ENCODE results near the gene ZNF185.

Gene ZNF185

GRCh38 chrX:152929898-152930297, 32.0 kb downstream of the ZNF185 start:
- H2BK15ac ChIP-seq (replicated peaks; ENCODE audit: low read depth) = no peak overlapping the region
- no peak overlapping the region for H3K18ac ChIP-seq (ENCODE audit: low read length)
- no peak overlapping the region for H3K9ac ChIP-seq (ENCODE audit: low read length)
- H4K5ac ChIP-seq (ENCODE audit: low read length) = no peak overlapping the region
- H3K79me1 ChIP-seq (ENCODE audit: low read length) = no peaks in the 10 kb centered on the region
- H3K27ac ChIP-seq (ENCODE audit: low read depth, low read length) = no peak overlapping the region
- H3K23ac ChIP-seq (ENCODE audit: low read length) = no peak overlapping the region
- H2BK5ac ChIP-seq (ENCODE audit: low read length) = no peak overlapping the region
- no peak overlapping the region for H3K4me3 ChIP-seq (ENCODE audit: low read length)
- H4K8ac ChIP-seq (ENCODE audit: low read depth, low read length) = no peak overlapping the region
- no peak for DNase-seq
- no peak overlapping the region for H3K56ac ChIP-seq (ENCODE audit: low read length)
- no peak overlapping the region for H3K4ac ChIP-seq (ENCODE audit: low read depth, low read length)
- H3K4me1 ChIP-seq (ENCODE audit: control insufficient read depth, low read depth, low read length) = no peaks in the 10 kb centered on the region
- H3K4me2 ChIP-seq (ENCODE audit: low read length) = no peak overlapping the region
- no peak overlapping the region for H2AK5ac ChIP-seq (ENCODE audit: low read length)
- no peaks in the 10 kb centered on the region for H3K36me3 ChIP-seq (ENCODE audit: control insufficient read depth, insufficient read depth, low read length)
- H3K27me3 ChIP-seq (ENCODE audit: insufficient read depth, low read length, poor library complexity) = no peaks in the 10 kb centered on the region
- WGBS (ENCODE audit: extremely low coverage, insufficient coverage, low lambda C conversion rate) = no CpG with 5 or more reads among the region's 4 CpGs
- H2BK120ac ChIP-seq (ENCODE audit: low read depth, low read length) = no peak overlapping the region
- H3K79me2 ChIP-seq (ENCODE audit: control insufficient read depth, insufficient read depth, low read length) = no peaks in the 10 kb centered on the region

- no CpG with 5 or more reads among the region's 4 CpGs for WGBS (ENCODE audit: extremely low coverage, insufficient coverage, low lambda C conversion rate)
- Histone ChIP-seq H3K4me3 (ENCODE audit: low read length) (no peak overlapping the region), H2BK120ac (ENCODE audit: low read depth, low read length) (no peak overlapping the region), H3K27me3 (ENCODE audit: insufficient read depth, low read length, poor library complexity) (no peaks in the 10 kb centered on the region), H2BK5ac (ENCODE audit: low read length) (no peak overlapping the region), H3K4ac (ENCODE audit: low read depth, low read length) (no peak overlapping the region), H3K79me1 (ENCODE audit: low read length) (no peaks in the 10 kb centered on the region), H4K5ac (ENCODE audit: low read length) (no peak overlapping the region), H2BK15ac (replicated peaks; ENCODE audit: low read depth) (no peak overlapping the region), H3K79me2 (ENCODE audit: control insufficient read depth, insufficient read depth, low read length) (no peaks in the 10 kb centered on the region), H4K8ac (ENCODE audit: low read depth, low read length) (no peak overlapping the region), H3K9ac (ENCODE audit: low read length) (no peak overlapping the region), H3K27ac (ENCODE audit: low read depth, low read length) (no peak overlapping the region), H3K56ac (ENCODE audit: low read length) (no peak overlapping the region), H2AK5ac (ENCODE audit: low read length) (no peak overlapping the region), H3K18ac (ENCODE audit: low read length) (no peak overlapping the region), H3K4me1 (ENCODE audit: control insufficient read depth, low read depth, low read length) (no peaks in the 10 kb centered on the region), H3K4me2 (ENCODE audit: low read length) (no peak overlapping the region), H3K23ac (ENCODE audit: low read length) (no peak overlapping the region), H3K36me3 (ENCODE audit: control insufficient read depth, insufficient read depth, low read length) (no peaks in the 10 kb centered on the region)
- no peak for DNase-seq
These were observed 32.6 kb downstream of the ZNF185 start for GRCh38 chrX:152930516-152930915.

- Histone ChIP-seq H3K36me3 (ENCODE audit: control insufficient read depth, insufficient read depth, low read length) (no peaks in the 10 kb centered on the region), H3K18ac (ENCODE audit: low read length) (no peak overlapping the region)
- no CpG with 5 or more reads among the region's 6 CpGs for WGBS (ENCODE audit: extremely low coverage, insufficient coverage, low lambda C conversion rate)
These were observed 34.3 kb downstream of the ZNF185 start for GRCh38 chrX:152932144-152932543.

GRCh38 chrX:152932598-152933175, 34.8 kb downstream of the ZNF185 start:
- no peaks in the 10 kb centered on the region for H3K79me1 ChIP-seq (ENCODE audit: low read length)
- no peak overlapping the region for H3K27ac ChIP-seq (ENCODE audit: low read depth, low read length)
- no peaks in the 10 kb centered on the region for H3K4me1 ChIP-seq (ENCODE audit: control insufficient read depth, low read depth, low read length)
- no peak overlapping the region for H4K5ac ChIP-seq (ENCODE audit: low read length)
- no peak overlapping the region for H3K4me3 ChIP-seq (ENCODE audit: low read length)
- DNase-seq = no peak
- H4K8ac ChIP-seq (ENCODE audit: low read depth, low read length) = no peak overlapping the region
- no peaks in the 10 kb centered on the region for H3K36me3 ChIP-seq (ENCODE audit: control insufficient read depth, insufficient read depth, low read length)
- H3K27me3 ChIP-seq (ENCODE audit: insufficient read depth, low read length, poor library complexity) = no peaks in the 10 kb centered on the region
- no peak overlapping the region for H2BK120ac ChIP-seq (ENCODE audit: low read depth, low read length)
- no peak overlapping the region for H3K4ac ChIP-seq (ENCODE audit: low read depth, low read length)
- no peak overlapping the region for H3K9ac ChIP-seq (ENCODE audit: low read length)
- H2BK15ac ChIP-seq (replicated peaks; ENCODE audit: low read depth) = no peak overlapping the region
- no peak overlapping the region for H3K56ac ChIP-seq (ENCODE audit: low read length)
- no peak overlapping the region for H3K23ac ChIP-seq (ENCODE audit: low read length)
- no peak overlapping the region for H3K18ac ChIP-seq (ENCODE audit: low read length)
- no peak overlapping the region for H2BK5ac ChIP-seq (ENCODE audit: low read length)
- no peak overlapping the region for H2AK5ac ChIP-seq (ENCODE audit: low read length)
- no peak overlapping the region for H3K4me2 ChIP-seq (ENCODE audit: low read length)
- no CpG with 5 or more reads among the region's 8 CpGs for WGBS (ENCODE audit: extremely low coverage, insufficient coverage, low lambda C conversion rate)
- no peaks in the 10 kb centered on the region for H3K79me2 ChIP-seq (ENCODE audit: control insufficient read depth, insufficient read depth, low read length)

More at GRCh38 chrX:152932144-152932543, 34.3 kb downstream of the ZNF185 start:
- no peaks in the 10 kb centered on the region for H3K4me1 ChIP-seq (ENCODE audit: control insufficient read depth, low read depth, low read length)
- H2BK120ac ChIP-seq (ENCODE audit: low read depth, low read length) = no peak overlapping the region
- H3K56ac ChIP-seq (ENCODE audit: low read length) = no peak overlapping the region
- no peak overlapping the region for H3K4me2 ChIP-seq (ENCODE audit: low read length)
- H3K23ac ChIP-seq (ENCODE audit: low read length) = no peak overlapping the region
- H3K27ac ChIP-seq (ENCODE audit: low read depth, low read length) = no peak overlapping the region
- H2BK15ac ChIP-seq (replicated peaks; ENCODE audit: low read depth) = no peak overlapping the region
- H3K79me2 ChIP-seq (ENCODE audit: control insufficient read depth, insufficient read depth, low read length) = no peaks in the 10 kb centered on the region
- H4K5ac ChIP-seq (ENCODE audit: low read length) = no peak overlapping the region
- no peak overlapping the region for H3K9ac ChIP-seq (ENCODE audit: low read length)
- no peak overlapping the region for H4K8ac ChIP-seq (ENCODE audit: low read depth, low read length)
- no peak overlapping the region for H2AK5ac ChIP-seq (ENCODE audit: low read length)
- no peak overlapping the region for H3K4me3 ChIP-seq (ENCODE audit: low read length)
- H3K27me3 ChIP-seq (ENCODE audit: insufficient read depth, low read length, poor library complexity) = no peaks in the 10 kb centered on the region
- no peak for DNase-seq
- H2BK5ac ChIP-seq (ENCODE audit: low read length) = no peak overlapping the region
- no peak overlapping the region for H3K4ac ChIP-seq (ENCODE audit: low read depth, low read length)
- H3K79me1 ChIP-seq (ENCODE audit: low read length) = no peaks in the 10 kb centered on the region

GRCh38 chrX:152936306-152936705, 38.4 kb downstream of the ZNF185 start:
- Histone ChIP-seq H3K4me2 (ENCODE audit: low read length) (no peak overlapping the region), H3K4ac (ENCODE audit: low read depth, low read length) (no peak overlapping the region), H3K9ac (ENCODE audit: low read length) (no peak overlapping the region), H4K8ac (ENCODE audit: low read depth, low read length) (no peak overlapping the region), H3K79me2 (ENCODE audit: control insufficient read depth, insufficient read depth, low read length) (no peaks in the 10 kb centered on the region), H3K4me1 (ENCODE audit: control insufficient read depth, low read depth, low read length) (no peaks in the 10 kb centered on the region), H2BK120ac (ENCODE audit: low read depth, low read length) (no peak overlapping the region), H4K5ac (ENCODE audit: low read length) (no peak overlapping the region), H3K23ac (ENCODE audit: low read length) (no peak overlapping the region), H2AK5ac (ENCODE audit: low read length) (no peak overlapping the region), H2BK5ac (ENCODE audit: low read length) (no peak overlapping the region), H3K27me3 (ENCODE audit: insufficient read depth, low read length, poor library complexity) (no peaks in the 10 kb centered on the region), H3K4me3 (ENCODE audit: low read length) (no peak overlapping the region), H3K36me3 (ENCODE audit: control insufficient read depth, insufficient read depth, low read length) (no peaks in the 10 kb centered on the region), H3K18ac (ENCODE audit: low read length) (no peak overlapping the region), H3K27ac (ENCODE audit: low read depth, low read length) (no peak overlapping the region), H3K79me1 (ENCODE audit: low read length) (no peaks in the 10 kb centered on the region), H3K56ac (ENCODE audit: low read length) (no peak overlapping the region), H2BK15ac (replicated peaks; ENCODE audit: low read depth) (no peak overlapping the region)
- no CpG with 5 or more reads among the region's 2 CpGs for WGBS (ENCODE audit: extremely low coverage, insufficient coverage, low lambda C conversion rate)
- no peak for DNase-seq

- no peak overlapping the region for H3K56ac ChIP-seq (ENCODE audit: low read length)
- H4K8ac ChIP-seq (ENCODE audit: low read depth, low read length) = no peak overlapping the region
- no peak overlapping the region for H2AK5ac ChIP-seq (ENCODE audit: low read length)
- H3K23ac ChIP-seq (ENCODE audit: low read length) = no peak overlapping the region
- no peaks in the 10 kb centered on the region for H3K27me3 ChIP-seq (ENCODE audit: insufficient read depth, low read length, poor library complexity)
- DNase-seq = no peak
- no peak overlapping the region for H2BK120ac ChIP-seq (ENCODE audit: low read depth, low read length)
- no peak overlapping the region for H3K4me2 ChIP-seq (ENCODE audit: low read length)
- no peaks in the 10 kb centered on the region for H3K4me1 ChIP-seq (ENCODE audit: control insufficient read depth, low read depth, low read length)
- no CpG with 5 or more reads among the region's 9 CpGs for WGBS (ENCODE audit: extremely low coverage, insufficient coverage, low lambda C conversion rate)
- no peak overlapping the region for H3K4ac ChIP-seq (ENCODE audit: low read depth, low read length)
- H3K27ac ChIP-seq (ENCODE audit: low read depth, low read length) = no peak overlapping the region
- no peaks in the 10 kb centered on the region for H3K36me3 ChIP-seq (ENCODE audit: control insufficient read depth, insufficient read depth, low read length)
- no peak overlapping the region for H2BK15ac ChIP-seq (replicated peaks; ENCODE audit: low read depth)
- no peak overlapping the region for H3K9ac ChIP-seq (ENCODE audit: low read length)
- no peaks in the 10 kb centered on the region for H3K79me2 ChIP-seq (ENCODE audit: control insufficient read depth, insufficient read depth, low read length)
- H3K79me1 ChIP-seq (ENCODE audit: low read length) = no peaks in the 10 kb centered on the region
- H4K5ac ChIP-seq (ENCODE audit: low read length) = no peak overlapping the region
- H3K18ac ChIP-seq (ENCODE audit: low read length) = no peak overlapping the region
- H2BK5ac ChIP-seq (ENCODE audit: low read length) = no peak overlapping the region
- no peak overlapping the region for H3K4me3 ChIP-seq (ENCODE audit: low read length)
These were observed 39.4 kb downstream of the ZNF185 start for GRCh38 chrX:152937236-152937635.

Data from mesendoderm (in vitro differentiated cells).